Ammon's horn (tissue), 1 donor: ENCODE results near the gene SFT2D1.
A peak's percentile ranks its signal among the peaks of the same experiment; 100 is the strongest.

Experiments used
- DNase-seq: peaks from one replicate; pipeline ENCODE4 v3.0.0-alpha.2; 2016; ENCODE audit warnings: low spot score

SFT2D1 gene

DNA sequence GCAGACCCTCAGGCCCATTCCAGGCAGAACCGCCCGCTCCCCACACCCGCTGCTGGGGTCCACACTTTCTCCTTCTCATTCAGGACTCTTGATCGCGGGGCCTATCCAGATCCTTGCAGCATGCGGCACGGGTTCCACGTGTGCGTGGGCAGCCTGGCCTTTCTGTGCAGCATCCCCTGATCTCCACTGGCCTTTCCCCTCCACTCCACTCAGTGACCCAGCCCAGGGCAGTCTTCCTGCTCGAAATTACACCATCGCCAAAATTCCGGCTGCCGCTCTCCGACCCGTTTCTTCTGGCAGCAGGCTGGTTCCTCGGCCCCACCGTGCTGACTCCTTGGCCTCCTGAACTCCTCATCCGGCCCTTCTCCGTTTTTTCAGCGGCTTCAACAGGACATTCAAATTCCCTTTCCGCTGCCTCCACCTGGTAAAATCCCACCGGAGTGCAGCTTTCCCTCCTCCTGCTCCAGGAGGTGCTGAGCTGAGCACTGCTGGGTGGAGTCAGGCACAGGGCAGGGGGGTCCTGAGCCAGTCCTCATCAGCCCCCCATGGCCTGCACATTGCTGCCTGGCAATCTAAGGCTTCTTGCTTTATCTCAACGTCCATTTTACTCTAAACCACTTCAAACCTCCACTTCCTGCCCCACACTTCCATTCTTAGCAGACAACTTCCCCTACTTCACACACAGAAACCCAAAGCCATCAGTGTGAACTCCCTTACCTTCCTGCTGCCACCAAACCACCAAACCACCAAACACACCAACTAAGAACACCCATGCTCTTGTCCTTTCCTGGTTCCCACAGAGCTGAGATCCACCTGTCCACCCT is 9.0 kb downstream of the SFT2D1 start:
- no peak for DNase-seq

DNA sequence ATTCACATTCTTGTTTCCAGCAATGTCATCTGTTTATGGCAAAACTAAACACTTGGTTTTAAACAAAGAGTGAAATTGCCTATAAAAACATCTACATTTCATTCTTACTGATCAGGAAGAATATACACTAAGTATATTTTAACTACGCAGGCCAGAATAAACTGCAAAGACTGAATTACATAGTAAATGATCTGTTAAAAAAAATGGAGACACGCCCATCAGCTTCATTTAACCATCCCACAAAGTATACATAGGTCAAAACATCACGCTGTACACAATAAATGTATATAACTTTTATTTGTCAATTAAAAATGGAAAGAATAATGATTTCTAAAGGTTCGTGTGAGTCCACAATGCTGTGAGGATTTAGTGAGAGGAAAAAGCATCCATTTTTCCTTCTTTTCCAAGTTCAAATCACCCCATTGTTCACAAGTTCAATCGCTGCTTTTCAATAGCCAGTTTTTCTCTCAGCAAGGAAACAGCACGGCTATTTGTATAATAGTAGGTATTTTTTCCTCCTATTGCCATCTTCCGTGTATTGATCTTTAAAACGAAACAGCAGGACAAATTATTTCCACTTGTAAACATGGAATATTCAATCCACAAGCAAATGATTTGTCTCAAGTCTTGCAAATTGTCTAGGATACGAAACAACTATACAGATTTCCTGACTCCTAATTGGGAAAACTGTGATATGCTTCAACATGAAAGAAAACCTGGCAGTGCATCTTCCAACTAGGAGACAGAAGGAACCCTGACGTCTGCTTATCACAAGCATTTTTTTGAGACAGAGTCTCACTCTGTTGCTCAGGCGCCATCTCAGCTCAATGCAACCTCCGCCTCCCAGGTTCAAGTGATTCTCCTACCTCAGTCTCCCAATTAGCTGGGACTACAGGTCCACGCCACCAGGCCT is 10.6 kb downstream of the SFT2D1 start:
- DNase-seq = no peak

DNA sequence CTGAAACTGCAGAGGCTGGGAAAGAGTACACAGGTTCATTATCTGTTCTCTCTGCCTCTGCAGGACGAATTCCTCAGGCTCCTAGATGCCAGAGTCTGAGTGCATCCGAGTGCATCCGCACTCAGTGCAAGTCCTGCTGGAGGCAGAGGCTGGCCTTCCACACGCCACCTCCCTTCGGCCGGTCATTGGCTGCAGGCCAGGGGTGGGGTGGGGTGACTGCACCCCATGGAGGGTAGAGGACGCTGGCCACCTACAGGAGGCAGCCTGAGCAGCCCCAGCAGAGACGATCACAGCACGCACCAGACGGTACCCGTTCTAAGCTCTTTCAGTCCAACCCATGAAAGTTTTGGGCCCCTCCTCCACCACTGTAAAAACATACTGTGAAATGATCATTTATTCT is 11.7 kb downstream of the SFT2D1 start:
- peak; percentile 83 for DNase-seq

GRCh38 chr6:166325383-166326042 is 16.8 kb downstream of the SFT2D1 start:
- DNase-seq = no peak

GRCh38 chr6:166323395-166323794 is 18.9 kb downstream of the SFT2D1 start:
- DNase-seq = no peak

DNA sequence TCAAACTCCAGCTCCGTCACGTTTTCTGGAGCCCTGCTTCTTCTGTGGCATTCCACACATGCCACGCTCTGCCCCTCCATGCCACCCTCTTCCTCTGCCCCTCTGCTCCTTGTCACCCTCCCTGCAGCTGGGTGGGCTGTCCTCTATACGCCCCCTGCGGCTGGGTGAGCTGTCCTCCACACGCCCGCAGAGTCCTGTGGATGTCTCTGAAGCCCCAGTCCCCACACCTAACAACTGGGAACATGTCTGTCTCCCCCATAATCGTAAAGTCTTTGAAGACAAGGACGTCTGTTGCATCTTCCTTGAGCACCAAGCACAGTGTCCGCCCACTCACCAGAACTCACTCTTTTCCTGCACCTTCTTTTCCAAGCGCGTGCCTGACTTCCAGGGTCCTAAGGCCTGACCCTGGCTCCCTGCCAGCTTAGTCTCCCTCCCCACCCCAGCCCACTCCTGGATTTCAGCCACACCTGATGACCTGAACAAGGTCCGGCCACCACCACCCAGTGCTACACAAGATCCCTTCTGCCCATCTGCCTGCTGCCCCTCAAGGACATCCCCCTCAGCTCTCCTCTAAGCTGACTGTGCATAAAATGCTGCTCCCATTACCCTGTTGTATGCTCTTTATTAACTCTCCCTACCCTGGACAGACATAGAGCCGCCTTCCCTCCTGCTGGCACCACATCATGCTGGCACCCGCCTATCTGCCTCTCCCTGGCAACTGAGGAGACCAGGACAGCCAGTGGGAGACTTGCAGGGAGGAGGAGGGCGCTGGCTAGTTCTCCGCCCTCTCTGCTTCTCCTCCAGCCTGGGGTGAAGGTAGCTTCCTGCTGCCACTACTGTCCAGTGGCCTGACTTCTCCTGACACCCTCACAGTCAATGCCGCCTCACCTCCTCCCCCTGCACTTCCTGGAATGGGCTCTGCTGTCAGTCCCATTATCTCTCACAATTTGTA is 23.4 kb downstream of the SFT2D1 start:
- DNase-seq = no peak

GRCh38 chr6:166318227-166318626 is 24.1 kb downstream of the SFT2D1 start:
- DNase-seq = no peak

DNA sequence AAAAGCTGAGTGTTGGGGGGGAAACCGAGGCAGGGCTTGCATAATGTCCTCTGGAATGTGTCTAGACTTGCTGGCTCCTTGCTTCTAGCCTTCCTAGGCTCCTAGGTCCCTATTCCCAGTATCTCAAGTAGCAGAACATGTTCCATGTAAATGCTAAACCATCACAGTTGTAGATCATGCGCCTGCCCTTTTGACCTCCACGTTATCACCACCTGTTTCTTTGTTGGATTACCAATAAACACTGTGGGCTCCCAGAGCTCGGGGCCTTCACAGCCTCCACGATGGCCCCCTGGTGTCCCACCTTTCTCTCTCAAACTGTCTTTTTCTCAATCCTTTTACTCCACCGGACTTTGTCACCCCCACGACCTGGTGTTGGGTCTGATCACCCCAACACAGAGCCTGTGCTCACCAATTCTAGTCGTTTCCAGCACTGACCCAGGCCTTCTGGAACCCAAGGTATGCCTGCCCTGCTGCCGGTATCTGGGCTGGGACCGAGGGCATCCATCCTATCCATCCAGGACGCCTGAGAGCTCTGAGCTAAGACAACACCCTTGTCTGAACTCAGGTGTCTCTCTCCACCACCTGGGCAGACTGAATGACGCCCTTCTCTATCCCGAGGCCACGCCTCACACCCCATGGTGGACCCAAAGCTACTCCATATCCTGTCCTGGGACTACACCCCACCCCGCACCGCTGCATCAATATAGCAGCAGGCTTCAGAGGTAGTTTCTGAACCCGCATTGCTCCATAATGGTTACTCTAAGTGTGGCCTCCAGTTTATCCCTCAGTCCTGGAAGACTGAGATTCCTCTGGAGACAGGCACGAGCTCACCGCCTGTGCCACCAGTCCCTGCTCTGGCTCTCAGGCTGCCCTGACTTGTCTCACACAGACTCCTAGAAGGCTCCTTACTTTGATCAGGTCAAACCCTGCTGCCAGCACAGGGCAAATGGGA is 24.8 kb downstream of the SFT2D1 start:
- no peak for DNase-seq

DNA sequence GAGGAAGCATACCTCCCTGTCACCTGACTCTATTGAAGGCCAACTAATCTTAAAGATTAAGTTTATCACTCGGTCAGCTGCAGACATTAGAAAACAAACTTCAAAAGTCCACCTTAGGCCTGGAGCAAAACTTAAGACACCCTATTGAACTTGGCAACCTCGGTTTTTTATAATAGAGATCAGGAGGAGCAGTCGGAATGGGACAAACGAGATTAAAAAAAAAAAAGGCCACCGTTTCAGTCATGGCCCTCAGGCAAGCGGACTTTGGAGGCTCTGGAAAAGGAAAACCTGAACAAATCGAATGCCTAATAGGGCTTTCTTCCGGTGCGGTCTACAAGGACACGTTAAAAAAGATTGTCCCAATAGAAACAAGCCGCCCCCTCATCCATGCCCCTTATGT is 26.9 kb downstream of the SFT2D1 start:
- DNase-seq = no peak

GRCh38 chr6:166314454-166314853 is 27.9 kb downstream of the SFT2D1 start:
- no peak for DNase-seq

DNA sequence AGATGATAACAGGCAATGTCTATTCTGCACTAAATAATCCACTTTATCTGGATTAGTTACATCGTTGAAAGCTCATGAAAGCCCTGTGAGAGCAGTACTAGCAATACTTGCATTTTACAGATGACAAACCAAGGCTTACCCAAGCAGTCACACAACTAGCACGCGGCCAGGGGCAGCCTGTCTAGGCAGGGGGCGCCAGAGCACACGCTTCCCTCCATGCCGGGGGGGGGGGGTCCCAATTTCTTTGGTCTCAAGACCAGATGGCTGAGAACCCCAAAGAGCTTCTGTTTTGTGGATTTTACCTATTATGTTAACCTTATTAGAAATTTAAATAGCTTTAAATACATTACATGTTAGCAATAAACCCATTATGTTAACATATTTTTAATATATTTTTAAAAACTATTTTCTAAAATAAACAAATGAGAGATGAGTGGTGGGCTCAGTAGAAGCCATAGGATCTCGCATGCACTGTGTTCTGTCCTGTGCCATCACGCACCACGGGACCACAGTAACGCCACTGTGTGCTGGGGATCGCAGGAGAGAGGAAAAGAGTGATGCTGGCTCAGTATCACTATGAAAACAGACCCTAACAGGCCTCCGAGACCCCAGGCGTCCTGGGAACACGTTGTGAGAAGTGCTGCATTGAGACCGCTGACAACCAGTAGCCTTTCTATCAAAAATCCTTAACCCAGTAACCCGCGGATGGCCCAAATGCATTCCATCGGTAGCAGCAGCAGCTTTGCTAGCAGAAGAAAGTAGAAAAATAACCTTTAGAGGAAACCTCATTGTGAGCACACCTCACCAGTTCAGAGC is 28.9 kb downstream of the SFT2D1 start:
- peak; percentile 76 for DNase-seq

- no peak for DNase-seq
These were observed 29.5 kb downstream of the SFT2D1 start for GRCh38 chr6:166312832-166313231.

- no peak for DNase-seq
These were observed 31.7 kb downstream of the SFT2D1 start for GRCh38 chr6:166310634-166311033.

- no peak for DNase-seq
These were observed 32.4 kb downstream of the SFT2D1 start for GRCh38 chr6:166309977-166310376.

DNA sequence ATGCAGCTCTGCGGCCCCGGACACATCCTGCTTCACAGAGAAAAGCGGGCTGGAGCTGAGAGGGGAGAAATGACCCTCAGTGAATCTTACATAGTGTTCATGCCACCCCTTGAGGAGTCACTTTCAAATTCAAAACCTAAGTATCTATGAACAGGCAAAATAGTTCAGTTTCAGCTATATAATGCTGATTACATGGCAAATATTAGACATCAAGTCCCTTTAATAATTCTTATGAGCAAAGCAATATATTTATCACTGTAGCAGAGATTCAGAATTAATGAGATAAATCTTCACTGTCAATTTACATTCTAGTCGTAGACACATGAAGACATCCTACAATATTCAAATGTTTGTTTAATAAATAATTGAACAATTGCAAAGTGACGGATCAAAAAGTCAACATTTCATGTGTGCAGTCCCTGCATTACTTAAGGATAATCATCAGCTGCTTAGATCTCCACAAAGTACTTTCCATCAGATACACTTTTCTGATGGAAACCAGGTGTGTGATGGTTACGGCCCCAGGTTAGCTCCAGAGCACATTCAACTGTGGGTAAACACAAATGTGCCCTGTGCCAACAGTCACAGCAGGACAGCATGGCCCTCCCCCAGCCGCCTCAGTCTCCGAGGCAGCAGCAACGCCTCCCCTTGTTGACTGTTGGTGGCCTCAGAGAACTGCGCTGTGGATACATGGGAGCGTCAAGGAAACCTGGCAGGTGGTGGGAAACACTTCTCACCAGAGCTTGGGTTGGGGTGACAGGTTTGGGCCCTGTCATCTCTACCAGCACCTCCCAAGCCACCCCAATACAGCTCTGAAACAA is 33.4 kb downstream of the SFT2D1 start:
- DNase-seq = peak; percentile 83

DNA sequence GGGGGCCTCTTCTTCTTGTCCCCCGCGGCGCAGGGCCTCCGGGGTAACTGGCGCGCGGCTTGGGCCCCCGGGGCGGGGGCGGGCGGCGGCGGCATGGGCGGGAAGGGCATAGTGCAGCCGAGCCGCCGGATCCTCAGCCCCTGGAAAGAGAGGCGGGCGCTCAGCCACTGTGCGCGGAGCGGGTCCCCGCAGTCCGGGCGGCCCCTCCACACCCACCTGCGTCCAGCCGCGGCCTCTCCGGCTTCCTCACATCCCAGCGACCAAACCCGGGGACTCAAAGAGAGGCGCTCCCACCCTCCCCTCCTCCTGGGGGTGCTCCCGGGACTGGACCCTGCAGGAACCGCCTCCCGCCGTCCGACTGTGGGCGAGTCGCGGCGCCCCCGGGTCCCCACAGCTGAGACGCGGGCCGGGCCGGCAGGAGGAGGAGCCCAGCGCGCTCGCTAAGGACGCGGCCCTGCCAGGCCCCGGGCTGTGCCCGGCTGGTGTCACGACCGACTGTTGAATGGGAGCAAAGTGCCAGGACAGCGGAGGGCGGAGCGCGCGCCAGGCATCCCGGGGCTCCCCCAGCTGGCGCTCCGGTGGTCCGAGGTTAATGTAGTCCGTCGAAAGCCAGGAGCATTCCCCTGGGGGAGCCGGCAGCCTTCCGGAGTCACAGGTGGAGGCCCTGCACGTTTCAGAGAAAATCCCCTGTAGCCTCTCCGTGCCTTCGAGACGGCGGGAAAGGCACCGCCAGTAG is 34.1 kb downstream of the SFT2D1 start, which contains the start of gene PRR18:
Gene PRR18 (minus strand): TSS at position 360 of the 736 bp plus-strand sequence. CDS start 250 bp downstream, at position 110.
- peak; percentile 85 for DNase-seq
